Occipital lobe (tissue), 2 donors: ENCODE data around the gene TCEA2. TPM values are rescaled to one million over a fixed set of nuclear protein-coding genes. Genes with fewer than 3 reads are reported as not detected.
"Not testable (repeated sequence)": the region's sequence is repeated elsewhere in the genome, so short reads cannot be mapped to it uniquely, and the experiment has no call there.

Source experiments
- DNase-seq: peaks from one replicate; lab custom pipeline; 2025; lab: John Stamatoyannopoulos, UW
- total RNA-seq: library from RNA; depleted of rRNA; stranded (reverse); fragments of >200 nt; gene quantifications from one replicate; pipeline ENCODE4 v1.2.3, GENCODE V29; 2014

Gene TCEA2
- total RNA-seq, 1 donor from 2014 or later, result 36.0 TPM

GRCh38 chr20:64077094-64077493, 14.1 kb downstream of the TCEA2 start:
- DNase-seq, result no peak

DNA sequence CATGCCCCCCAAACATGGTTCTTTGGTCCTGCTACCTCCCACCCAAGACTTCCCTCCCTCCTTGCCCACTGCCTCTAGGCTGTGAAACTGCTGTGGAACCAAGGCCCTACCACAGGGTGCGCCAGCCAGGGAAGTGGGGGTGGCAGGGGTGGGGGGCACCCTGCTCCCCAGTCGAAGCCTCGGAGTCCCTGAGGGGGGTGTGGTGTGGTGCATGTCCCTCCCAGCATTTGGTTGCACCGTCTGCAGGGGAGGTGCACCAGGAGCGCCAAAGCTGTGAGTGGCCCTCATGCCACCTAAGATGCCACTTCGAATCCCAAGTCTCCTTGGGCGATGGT, 14.5 kb downstream of the TCEA2 start:
- no peak for DNase-seq

- DNase-seq, result no peak
Observed at GRCh38 chr20:64077876-64078551, 15.0 kb downstream of the TCEA2 start.

- DNase-seq, result no peak
Observed at GRCh38 chr20:64078934-64079272, 15.9 kb downstream of the TCEA2 start.

DNA sequence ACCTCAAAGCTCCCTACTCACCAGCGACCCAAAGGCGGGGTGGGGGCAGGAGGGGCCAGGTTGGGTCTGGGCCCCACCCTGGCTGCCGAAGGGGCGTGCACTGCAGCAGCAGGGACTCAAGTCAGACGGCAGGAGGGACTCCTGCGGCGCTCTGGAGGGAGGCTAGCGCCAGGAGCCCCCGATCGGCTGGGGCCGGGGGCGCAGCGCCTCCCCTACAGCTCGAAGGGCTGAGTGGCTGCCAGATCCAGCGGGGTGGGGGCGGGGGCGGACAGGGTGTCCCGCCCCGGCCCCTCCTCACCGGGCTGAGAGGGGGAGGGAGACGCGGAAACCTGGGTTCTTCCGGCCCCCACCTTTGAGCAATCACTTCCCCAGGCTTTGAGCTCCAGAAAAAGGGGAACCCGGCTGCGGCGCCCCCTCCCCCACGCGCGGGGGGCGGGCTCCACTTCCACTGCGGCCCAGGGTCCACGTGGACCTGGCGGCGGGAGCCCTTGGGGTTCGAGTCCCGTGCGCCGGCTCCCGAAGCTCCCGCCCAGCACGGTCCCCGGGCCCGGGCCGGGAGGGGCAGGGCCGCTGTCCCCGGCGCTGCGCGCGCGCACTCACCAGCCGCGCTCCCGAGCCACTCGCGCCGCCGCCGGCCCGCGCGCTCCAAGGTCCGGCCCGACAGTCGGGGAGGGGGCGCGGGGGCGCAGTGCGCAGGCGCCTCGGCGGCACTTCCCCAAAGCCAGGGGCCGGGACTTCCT, 16.4 kb downstream of the TCEA2 start, which contains the start of gene RGS19:
Gene RGS19 (minus strand): TSS at position 246 of the 740 bp plus-strand sequence. CDS start 2,632 bp downstream, outside the sequence.
- peak; percentile 28 for DNase-seq

DNA sequence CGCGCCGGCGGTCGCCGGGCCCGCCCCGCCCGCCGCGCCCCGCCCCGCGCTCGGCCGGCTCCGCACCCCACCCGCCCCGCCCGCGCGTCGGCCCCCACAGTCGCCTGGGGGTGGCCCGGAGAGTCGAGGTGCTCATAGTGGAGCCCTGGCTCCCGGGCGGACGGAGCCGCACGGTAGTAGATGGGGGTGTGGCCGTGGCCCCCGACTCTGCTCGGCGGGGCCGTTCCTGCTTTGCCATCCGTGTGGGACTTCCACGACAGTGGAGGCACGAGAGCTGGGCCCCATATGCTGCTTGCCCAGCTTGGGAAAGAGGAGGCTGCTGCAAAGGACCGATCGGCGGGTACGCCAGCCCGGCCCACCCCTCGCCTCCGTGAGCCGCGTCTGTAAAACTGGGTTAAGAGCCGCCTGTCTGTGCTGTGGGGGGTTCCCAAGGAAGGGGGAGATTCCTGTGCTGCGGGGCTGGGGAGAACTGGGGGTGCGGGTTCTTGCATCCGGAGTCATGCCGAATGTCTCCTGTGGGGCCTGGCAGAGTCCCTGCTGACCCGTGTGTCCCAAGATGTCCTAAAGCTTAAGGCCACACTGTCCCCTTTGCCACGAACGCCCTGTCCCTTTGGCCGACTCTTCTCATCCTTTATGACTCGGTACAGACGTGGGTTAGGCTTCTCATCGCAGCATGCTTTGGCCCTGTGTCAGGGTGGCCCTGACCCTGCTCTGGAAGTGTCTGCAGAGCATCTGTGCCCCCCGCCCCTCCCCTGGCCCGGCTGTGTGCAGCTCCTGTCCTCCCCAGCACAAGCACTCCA, 17.2 kb downstream of the TCEA2 start, which contains the start of gene OPRL1:
Gene OPRL1 (plus strand): TSS at position 70 of the 800 bp plus-strand sequence. CDS start 12,639 bp downstream, outside the sequence.
- DNase-seq, result no peak

DNA sequence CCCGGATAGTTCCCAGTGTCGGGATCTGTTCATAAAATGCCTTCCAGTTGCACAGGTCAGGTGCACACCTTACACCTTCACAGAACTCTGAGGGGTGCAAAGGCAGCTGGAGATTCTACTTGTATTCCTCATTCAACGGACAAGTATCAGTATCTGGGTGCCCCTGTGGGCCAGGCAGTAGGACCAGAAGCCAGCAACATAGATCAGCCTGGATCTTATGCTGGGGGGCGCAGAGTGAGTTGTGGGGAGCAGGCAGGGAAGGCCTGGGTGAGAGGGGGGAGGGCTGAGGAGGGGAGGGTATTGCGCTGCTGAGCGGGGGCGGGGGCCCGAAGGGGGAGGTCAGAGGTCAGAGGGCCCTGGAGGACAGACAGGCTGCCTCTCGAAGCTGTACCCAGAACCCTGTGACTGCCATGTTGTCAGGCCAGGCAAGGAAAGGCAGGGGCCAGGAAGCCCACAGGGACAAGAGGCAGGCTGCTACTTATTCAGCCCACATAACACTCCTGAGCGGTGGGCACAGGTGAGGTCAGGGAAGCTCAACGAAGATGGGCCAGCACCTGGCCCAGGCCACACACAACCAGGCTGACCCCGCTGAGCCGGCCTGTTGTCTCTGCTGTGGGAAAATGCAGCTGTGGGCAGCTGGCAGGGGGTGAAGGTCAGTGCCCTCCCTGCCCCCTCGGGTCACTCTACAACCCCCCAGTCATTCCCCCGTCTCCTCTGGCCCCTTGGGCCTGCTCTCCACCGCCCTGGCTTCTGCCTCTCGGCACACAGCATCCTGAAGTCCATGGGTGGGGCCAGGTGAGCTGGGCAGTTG, 18.0 kb downstream of the TCEA2 start:
- no peak for DNase-seq

GRCh38 chr20:64081624-64081964, 18.6 kb downstream of the TCEA2 start:
- no peak for DNase-seq

GRCh38 chr20:64082126-64082731, 19.2 kb downstream of the TCEA2 start:
- no peak for DNase-seq

- DNase-seq, result no peak
Observed at GRCh38 chr20:64082820-64083377, 19.9 kb downstream of the TCEA2 start.

- DNase-seq, result peak; percentile 37
Observed at GRCh38 chr20:64083378-64083803, 20.4 kb downstream of the TCEA2 start.

- DNase-seq, result no peak
Observed at GRCh38 chr20:64083804-64084684, 21.0 kb downstream of the TCEA2 start, which contains the start of gene LKAAEAR1. Gene LKAAEAR1 (minus strand): TSS chr20:64084398. CDS start chr20:64084219, 179 bp downstream.

GRCh38 chr20:64084685-64085152, 21.7 kb downstream of the TCEA2 start:
- DNase-seq, result no peak

- DNase-seq, result no peak
Observed at GRCh38 chr20:64086801-64087200, 23.8 kb downstream of the TCEA2 start.

- not testable (repeated sequence) for DNase-seq
Observed at GRCh38 chr20:64087226-64087825, 24.3 kb downstream of the TCEA2 start.

DNA sequence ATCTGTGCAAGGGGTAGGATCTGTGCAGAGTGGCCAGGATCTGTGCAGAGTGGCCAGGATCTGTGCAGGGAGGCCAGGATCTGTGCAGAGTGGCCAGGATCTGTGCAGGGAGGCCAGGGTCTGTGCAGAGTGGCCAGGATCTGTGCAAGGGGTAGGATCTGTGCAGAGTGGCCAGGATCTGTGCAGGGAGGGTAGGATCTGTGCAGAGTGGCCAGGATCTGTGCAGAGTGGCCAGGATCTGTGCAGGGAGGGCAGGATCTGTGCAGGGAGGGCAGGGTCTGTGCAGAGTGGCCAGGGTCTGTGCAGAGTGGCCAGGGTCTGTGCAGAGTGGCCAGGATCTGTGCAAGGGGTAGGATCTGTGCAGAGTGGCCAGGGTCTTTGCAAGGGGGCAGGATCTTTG, 25.6 kb downstream of the TCEA2 start:
- DNase-seq, result not testable (repeated sequence)

GRCh38 chr20:64090165-64090564, 27.2 kb downstream of the TCEA2 start:
- DNase-seq, result peak; percentile 69

- DNase-seq, result no peak
Observed at GRCh38 chr20:64091340-64091739, 28.3 kb downstream of the TCEA2 start.

GRCh38 chr20:64091770-64092169, 28.8 kb downstream of the TCEA2 start:
- peak; percentile 41 for DNase-seq
